CD4-positive, alpha-beta T cell treated with Interleukin-10 for 1 hour (primary cell): ENCODE data around the gene ZNF428.
"Not testable (repeated sequence)": the region's sequence is repeated elsewhere in the genome, so short reads cannot be mapped to it uniquely, and the experiment has no call there.

Source experiments
- DNase-seq: peaks from one replicate; pipeline ENCODE4 v3.0.0-alpha.2; 2020

ZNF428 gene

GRCh38 chr19:43619262-43620060 lies at the start of gene ZNF428:
Gene ZNF428 (minus strand): TSS chr19:43619629. CDS start chr19:43614304, 5,325 bp downstream.
- DNase-seq: peak; percentile 90

- peak; percentile 97 for DNase-seq
These were observed 49.1 kb upstream of the ZNF428 start for GRCh38 chr19:43668406-43669109.

GRCh38 chr19:43667876-43668405 lies 48.5 kb upstream of the ZNF428 start:
- DNase-seq: no peak

GRCh38 chr19:43667126-43667875 lies 47.9 kb upstream of the ZNF428 start:
- no peak for DNase-seq

- DNase-seq: peak; percentile 71
These were observed 44.6 kb upstream of the ZNF428 start for GRCh38 chr19:43664018-43664417.

GRCh38 chr19:43662487-43662886 lies 43.1 kb upstream of the ZNF428 start:
- DNase-seq: no peak

- no peak for DNase-seq
These were observed 41.5 kb upstream of the ZNF428 start for GRCh38 chr19:43660971-43661360.

- DNase-seq: no peak
These were observed 41.0 kb upstream of the ZNF428 start for GRCh38 chr19:43660301-43660970.

- no peak for DNase-seq
These were observed 39.1 kb upstream of the ZNF428 start for GRCh38 chr19:43658494-43658893.

- DNase-seq: no peak
These were observed 38.6 kb upstream of the ZNF428 start for GRCh38 chr19:43658001-43658400.

- no peak for DNase-seq
These were observed 37.0 kb upstream of the ZNF428 start for GRCh38 chr19:43656436-43656835.

GRCh38 chr19:43652546-43652874 lies 33.1 kb upstream of the ZNF428 start:
- DNase-seq: no peak

GRCh38 chr19:43651758-43652545 lies 32.5 kb upstream of the ZNF428 start:
- DNase-seq: peak; percentile 49

- DNase-seq: not testable (repeated sequence)
These were observed 30.8 kb upstream of the ZNF428 start for GRCh38 chr19:43650276-43650675.

GRCh38 chr19:43649514-43649913 lies 30.1 kb upstream of the ZNF428 start:
- no peak for DNase-seq

- no peak for DNase-seq
These were observed 29.2 kb upstream of the ZNF428 start for GRCh38 chr19:43648633-43649032.

- DNase-seq: no peak
These were observed 24.8 kb upstream of the ZNF428 start for GRCh38 chr19:43644181-43644580.

GRCh38 chr19:43643326-43643725 lies 23.9 kb upstream of the ZNF428 start:
- DNase-seq: no peak

GRCh38 chr19:43642531-43642930 lies 23.1 kb upstream of the ZNF428 start:
- DNase-seq: no peak

GRCh38 chr19:43641333-43641732 lies 21.9 kb upstream of the ZNF428 start:
- DNase-seq: no peak

GRCh38 chr19:43640424-43640757 lies 21.0 kb upstream of the ZNF428 start:
- DNase-seq: no peak
